LNCAP (cell line): ENCODE data around the gene MACROD2.

ENCODE experiments used
- CTCF ChIP-seq: fragments of 450-650 bp; IDR thresholded peaks from 2 replicates; pipeline ENCODE4 v1.5.1; 2017; ENCODE audit warnings: mild to moderate bottlenecking

Gene MACROD2

GRCh38 chr20:16100111-16100510 lies 2104.8 kb downstream of the MACROD2 start:
- TF ChIP-seq CTCF: no peak

- TF ChIP-seq CTCF: no peak
Measured at GRCh38 chr20:16100767-16101166, 2105.5 kb downstream of the MACROD2 start.
